Mammary microvascular endothelial cell (primary cell): Measurements from ENCODE around the gene CLRN1. TPM values are rescaled to one million over a fixed set of nuclear protein-coding genes. Genes with fewer than 3 reads are reported as not detected.

Experiments used
- total RNA-seq: library from RNA; depleted of rRNA; stranded (reverse); fragments of >200 nt; gene quantifications from 2 replicates; pipeline ENCODE4 v1.2.3, GENCODE V29; 2015

The CLRN1 gene, protein sequence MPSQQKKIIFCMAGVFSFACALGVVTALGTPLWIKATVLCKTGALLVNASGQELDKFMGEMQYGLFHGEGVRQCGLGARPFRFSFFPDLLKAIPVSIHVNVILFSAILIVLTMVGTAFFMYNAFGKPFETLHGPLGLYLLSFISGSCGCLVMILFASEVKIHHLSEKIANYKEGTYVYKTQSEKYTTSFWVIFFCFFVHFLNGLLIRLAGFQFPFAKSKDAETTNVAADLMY
- not detected in 2 replicates for total RNA-seq

DNA sequence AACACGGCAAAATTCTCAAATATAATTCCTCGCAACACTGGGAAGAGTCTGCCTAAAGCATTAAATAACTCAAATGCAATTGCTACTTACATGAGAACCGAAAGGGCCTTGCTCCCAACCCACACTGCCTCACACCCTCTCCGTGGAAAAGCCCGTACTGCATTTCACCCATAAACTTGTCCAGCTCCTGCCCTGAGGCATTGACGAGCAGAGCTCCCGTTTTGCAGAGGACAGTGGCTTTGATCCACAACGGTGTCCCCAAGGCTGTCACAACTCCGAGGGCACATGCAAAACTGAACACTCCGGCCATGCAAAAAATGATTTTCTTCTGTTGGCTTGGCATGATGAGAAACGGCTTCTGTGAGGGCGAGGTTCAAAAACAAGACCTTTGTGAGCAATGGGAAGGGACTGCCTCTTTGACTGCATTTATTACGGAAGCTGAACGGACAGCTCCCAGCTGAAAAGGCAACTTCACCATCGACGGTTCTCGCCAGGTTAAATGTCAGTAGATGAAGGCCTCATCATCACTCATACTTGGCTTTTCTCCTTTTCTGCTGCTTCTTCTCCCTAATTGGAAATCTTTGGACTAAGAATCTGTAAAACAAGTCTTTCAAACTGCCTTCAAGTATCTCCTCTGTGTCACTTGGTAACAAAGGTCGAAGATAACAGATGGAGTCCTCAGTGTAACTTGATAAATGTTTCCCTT, at the start of gene CLRN1:
TSS of gene CLRN1 (minus strand) at position 362 of the 706 bp plus-strand sequence. CDS start at position 343, 19 bp downstream.

DNA sequence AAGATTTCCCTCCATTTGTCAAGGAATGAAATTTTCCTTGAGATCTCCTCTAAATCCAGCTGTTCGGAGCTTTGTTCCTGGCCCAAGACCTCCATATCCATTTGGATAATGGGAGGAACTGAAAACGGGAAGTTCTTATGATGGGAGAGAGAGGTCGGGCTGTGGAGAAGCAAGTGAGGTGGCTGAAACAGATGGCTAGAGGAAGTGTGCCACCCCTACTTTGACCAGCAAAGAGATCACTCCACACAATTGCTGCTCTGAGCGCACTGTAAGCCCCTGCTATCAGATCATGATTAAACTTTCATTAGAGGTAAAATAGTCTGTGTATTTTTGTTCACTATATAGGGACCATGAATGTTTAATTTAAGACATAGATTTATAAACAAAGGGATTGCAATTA, 67.2 kb downstream of the CLRN1 start, which contains the start of gene MINDY4B:
TSS of gene MINDY4B (minus strand) at position 101 of the 400 bp plus-strand sequence. CDS start at position 101, 0 bp downstream.

Other genes with a start within 250 kb of the CLRN1 start
- 14.4 and 23.1 TPM in 2 replicates for gene SIAH2, start 209.6 kb downstream of the CLRN1 start, total RNA-seq
- gene MINDY4B, start 67.3 kb downstream of the CLRN1 start, total RNA-seq, result not detected in 2 replicates
- gene MED12L, start 112.9 kb upstream of the CLRN1 start, total RNA-seq, result 0.07 TPM in 1 of 2 replicates, not detected in the other
- gene GPR171, start 230.5 kb upstream of the CLRN1 start, total RNA-seq, result not detected in 2 replicates